IMR-90 (cell line): ENCODE measurements around the gene MUC6. TPM values are rescaled to one million over a fixed set of nuclear protein-coding genes. Genes with fewer than 3 reads are reported as not detected.

ENCODE experiments used
- ATAC-seq: fragments of 200-7000 bp; cut with Tn5 transposase; 2 replicates; pipeline ENCODE4 v1.9.1; 2020; ENCODE audit warnings: low read depth, mild to moderate bottlenecking, moderate library complexity
- BruUV-seq: library from RNA; stranded (reverse); fragments of 400-500 nt; replicated peaks from 2 replicates; lab custom pipeline; 2021; lab: Mats Ljungman, UMichigan
- CTCF ChIA-PET: fragments of 300-600 bp; formaldehyde crosslinking; extraction: SDS; loops from one replicate; lab custom pipeline; 2021; ENCODE audit warnings: antibody characterized with exemption; lab: Yijun Ruan, JAX
- POLR2A ChIA-PET: fragments of 300-600 bp; sonication (Branson Sonifier 250); formaldehyde crosslinking; loops from one replicate; lab custom pipeline; 2022; ENCODE audit warnings: antibody characterized with exemption; ENCODE audit not compliant: unreplicated experiment; lab: Charles Lee
- DNase-seq: peaks from one replicate; pipeline ENCODE4 v3.0.0; 2013
- H2AFZ ChIP-seq: replicated peaks from 2 replicates; pipeline ENCODE3; 2013; ENCODE audit warnings: low read length, mild to moderate bottlenecking; ENCODE audit not compliant: poor library complexity
- H2AK5ac ChIP-seq: 2 replicates; pipeline ENCODE4 v1.6.1; 2013; ENCODE audit warnings: low read depth, low read length, inconsistent platforms
- H2AK9ac ChIP-seq: replicated peaks from 2 replicates; pipeline ENCODE3; 2013; ENCODE audit warnings: mild to moderate bottlenecking, low read depth, low read length, moderate library complexity; ENCODE audit not compliant: poor library complexity
- H2BK120ac ChIP-seq: 2 replicates; pipeline ENCODE4 v1.6.1; 2013; ENCODE audit warnings: low read depth, low read length, inconsistent platforms
- H2BK15ac ChIP-seq: 3 replicates; pipeline ENCODE4 v1.6.1; 2013; ENCODE audit warnings: low read depth, low read length, inconsistent platforms
- H2BK20ac ChIP-seq: 2 replicates; pipeline ENCODE4 v1.6.1; 2013; ENCODE audit warnings: low read depth, mild to moderate bottlenecking, inconsistent platforms, low read length, moderate library complexity
- H2BK5ac ChIP-seq: 2 replicates; pipeline ENCODE4 v1.6.1; 2013; ENCODE audit warnings: mild to moderate bottlenecking, low read depth, low read length, inconsistent platforms; ENCODE audit not compliant: poor library complexity, severe bottlenecking
- H3K14ac ChIP-seq: replicated peaks from 2 replicates; pipeline ENCODE4 v1.6.1; 2013; ENCODE audit warnings: low read depth, low read length, inconsistent platforms
- H3K18ac ChIP-seq: 2 replicates; pipeline ENCODE4 v1.6.1; 2013; ENCODE audit warnings: low read depth, low read length, control low read depth
- H3K23ac ChIP-seq: 2 replicates; pipeline ENCODE4 v1.6.1; 2013; ENCODE audit warnings: low read depth, low read length, inconsistent platforms
- H3K27ac ChIP-seq: 2 replicates; pipeline ENCODE4 v1.5.1; 2013; ENCODE audit warnings: mild to moderate bottlenecking, control low read depth, low read length; ENCODE audit not compliant: insufficient read depth
- H3K27me3 ChIP-seq: 2 replicates; pipeline ENCODE4 v1.6.1; 2013; ENCODE audit warnings: low read length; ENCODE audit not compliant: control insufficient read depth, insufficient read depth
- H3K36me3 ChIP-seq: 2 replicates; pipeline ENCODE4 v1.6.1; 2013; ENCODE audit warnings: low read length, mixed read lengths; ENCODE audit not compliant: control insufficient read depth, insufficient read depth
- H3K4ac ChIP-seq: 2 replicates; pipeline ENCODE4 v1.6.1; 2013; ENCODE audit warnings: low read depth, low read length, inconsistent platforms
- H3K4me1 ChIP-seq: 2 replicates; pipeline ENCODE4 v1.6.1; 2013; ENCODE audit warnings: low read length, mixed read lengths; ENCODE audit not compliant: control insufficient read depth, insufficient read depth
- H3K4me2 ChIP-seq: 2 replicates; pipeline ENCODE4 v1.6.1; 2013; ENCODE audit warnings: low read depth, mild to moderate bottlenecking, control low read depth, low read length, moderate library complexity
- H3K4me3 ChIP-seq: 2 replicates; pipeline ENCODE4 v1.5.1; 2013; ENCODE audit warnings: low read depth, mild to moderate bottlenecking, control low read depth, low read length, moderate library complexity; ENCODE audit not compliant: insufficient read depth
- H3K56ac ChIP-seq: 2 replicates; pipeline ENCODE4 v1.6.1; 2013; ENCODE audit warnings: low read length, inconsistent platforms; ENCODE audit not compliant: insufficient read depth; ENCODE audit errors: extremely low read depth
- H3K79me1 ChIP-seq, 2 experiments: 2 replicates each; pipeline ENCODE4 v1.6.1; 2013; ENCODE audit warnings: low read length in 2 of 2, inconsistent platforms in 1 of 2, low read depth in 1 of 2
- H3K9ac ChIP-seq: 2 replicates; pipeline ENCODE4 v1.6.1; 2013; ENCODE audit warnings: low read depth, low read length, control low read depth
- H3K9me1 ChIP-seq: 2 replicates; pipeline ENCODE4 v1.6.1; 2013; ENCODE audit warnings: low read length, inconsistent platforms; ENCODE audit not compliant: insufficient read depth
- H3K9me3 ChIP-seq: 2 replicates; pipeline ENCODE4 v1.6.1; 2013; ENCODE audit warnings: low read length; ENCODE audit not compliant: control insufficient read depth, insufficient read depth
- H4K20me1 ChIP-seq: 2 replicates; pipeline ENCODE4 v1.6.1; 2013; ENCODE audit warnings: low read length, inconsistent platforms; ENCODE audit not compliant: insufficient read depth
- H4K5ac ChIP-seq: 2 replicates; pipeline ENCODE4 v1.6.1; 2013; ENCODE audit warnings: mild to moderate bottlenecking, low read depth, low read length, control low read depth
- H4K8ac ChIP-seq, 2 experiments: 2 replicates each; pipeline ENCODE4 v1.6.1; 2013; ENCODE audit warnings: low read depth in 2 of 2, low read length in 2 of 2, control low read depth in 1 of 2, inconsistent platforms in 1 of 2
- H4K91ac ChIP-seq: 2 replicates; pipeline ENCODE4 v1.6.1; 2013; ENCODE audit warnings: low read depth, low read length, inconsistent platforms; ENCODE audit not compliant: insufficient read depth
- BHLHE40 ChIP-seq: fragments of 150-350 bp; IDR thresholded peaks from 2 replicates; pipeline ENCODE4 v1.6.1; 2016; ENCODE audit warnings: mild to moderate bottlenecking, low read depth, low read length
- CEBPB ChIP-seq: IDR thresholded peaks from 2 replicates; pipeline ENCODE4 v1.6.1; 2012; ENCODE audit warnings: low read depth, low read length, improper control_type of control experiment
- CHD1 ChIP-seq: IDR thresholded peaks from 2 replicates; pipeline ENCODE4 v1.6.1; 2012; ENCODE audit warnings: low read depth, low read length, improper control_type of control experiment
- CTCF ChIP-seq: conservative IDR thresholded peaks from 2 replicates; pipeline ENCODE4 v1.5.1; 2012; ENCODE audit warnings: mild to moderate bottlenecking, low read depth, low read length, improper control_type of control experiment
- ELK1 ChIP-seq: fragments of 150-350 bp; IDR thresholded peaks from 2 replicates; pipeline ENCODE4 v1.6.1; 2016; ENCODE audit warnings: low read depth, mild to moderate bottlenecking, low read length, moderate library complexity, borderline replicate concordance
- FOS ChIP-seq: fragments of 150-350 bp; IDR thresholded peaks from 2 replicates; pipeline ENCODE4 v1.6.1; 2016; ENCODE audit warnings: low read depth, low read length
- MAFK ChIP-seq: IDR thresholded peaks from 2 replicates; pipeline ENCODE4 v1.6.1; 2012; ENCODE audit warnings: low read depth, low read length, improper control_type of control experiment
- MAZ ChIP-seq: IDR thresholded peaks from 2 replicates; pipeline ENCODE4 v1.6.1; 2012; ENCODE audit warnings: low read depth, mild to moderate bottlenecking, low read length, improper control_type of control experiment, moderate library complexity, borderline replicate concordance
- MXI1 ChIP-seq: IDR thresholded peaks from 2 replicates; pipeline ENCODE4 v1.6.1; 2012; ENCODE audit warnings: low read depth, mild to moderate bottlenecking, low read length, moderate library complexity, borderline replicate concordance
- NFE2L2 ChIP-seq: fragments of 150-350 bp; IDR thresholded peaks from 2 replicates; pipeline ENCODE4 v1.6.1; 2016; ENCODE audit warnings: low read depth, mild to moderate bottlenecking, low read length
- POLR2A ChIP-seq: IDR thresholded peaks from 2 replicates; pipeline ENCODE4 v1.6.1; 2012; ENCODE audit warnings: mild to moderate bottlenecking, low read depth, low read length
- RAD21 ChIP-seq: IDR thresholded peaks from 2 replicates; pipeline ENCODE4 v1.6.1; 2012; ENCODE audit warnings: low read length, improper control_type of control experiment
- RCOR1 ChIP-seq: IDR thresholded peaks from 2 replicates; pipeline ENCODE4 v1.6.1; 2012; ENCODE audit warnings: mild to moderate bottlenecking, low read length, improper control_type of control experiment; ENCODE audit not compliant: insufficient replicate concordance
- RFX5 ChIP-seq: IDR thresholded peaks from 2 replicates; pipeline ENCODE4 v1.8.0; 2012; ENCODE audit warnings: low read depth, mild to moderate bottlenecking, low read length, moderate library complexity
- SMC3 ChIP-seq: fragments of 150-350 bp; IDR thresholded peaks from 2 replicates; pipeline ENCODE4 v1.6.1; 2016; ENCODE audit warnings: low read depth, mild to moderate bottlenecking, antibody characterized with exemption, low read length, moderate library complexity
- USF2 ChIP-seq: fragments of 150-350 bp; IDR thresholded peaks from 2 replicates; pipeline ENCODE4 v1.6.1; 2017; ENCODE audit warnings: mild to moderate bottlenecking, antibody characterized with exemption, low read length, low read depth
- WGBS, 2 experiments: methylation state at CpG; one replicate each; pipeline versions ENCODE4 v1.1.5 to v1.1.7; 2013; ENCODE audit warnings: missing lambda C conversion rate in 2 of 2; ENCODE audit not compliant: insufficient read length in 1 of 2; ENCODE audit errors: extremely low coverage in 2 of 2; 5-methylcytosine and 5-hydroxymethylcytosine counted together
- dilution Hi-C: fragments of 300-500 bp; cut with HindIII; formaldehyde crosslinking; loops from one replicate; pipeline ENCODE4 v1.14.3; 2018; ENCODE audit warnings: low sequenced_read_pairs; ENCODE audit not compliant: unreplicated experiment
- in situ Hi-C: fragments of 300-500 bp; cut with MboI; formaldehyde crosslinking; loops from 3 replicates; pipeline ENCODE4 v1.14.3; 2019; ENCODE audit warnings: low sequenced_read_pairs, inconsistent platforms, mixed read lengths
- intact Hi-C: fragments of 100-400 bp; cut with micrococcal nuclease; formaldehyde crosslinking; loops from 2 replicates; pipeline ENCODE4 v1.10.0; 2022
- polyA plus RNA-seq, 3 experiments: library from polyadenylated mRNA; depleted of rRNA; stranded (reverse); fragments of >200 nt; gene quantifications; 2 replicates each; pipeline ENCODE4 v1.2.3, GENCODE V29; 2012; ENCODE audit warnings: low replicate concordance in 1 of 3
- total RNA-seq: library from RNA; depleted of rRNA; stranded (reverse); fragments of >200 nt; gene quantifications from 2 replicates; pipeline ENCODE4 v1.2.3, GENCODE V29; 2012

MUC6 gene
- total and polyA plus RNA-seq, 2 of the 4 experiments (the other 2 are of a cell fraction): not detected

GRCh38 chr11:1028291-1028540 lies 8.3 kb downstream of the MUC6 start:
- Histone ChIP-seq H3K4ac (no peak overlapping the region), H3K9me1 (no peaks in the 10 kb centered on the region), H3K23ac (no peak overlapping the region), H3K9ac (no peak overlapping the region), H3K27me3 (no peaks in the 10 kb centered on the region), H2AK9ac (no peak overlapping the region), H2BK15ac (no peak overlapping the region), H4K20me1 (peaks cover 6% of the 10 kb centered on the region; the same call in 1 of the 2 replicates), H3K9me3 (no peaks in the 10 kb centered on the region), H4K8ac (no peak overlapping the region), H3K4me1 (no peaks in the 10 kb centered on the region), H2BK20ac (no peak overlapping the region), H3K56ac (no peak overlapping the region), H3K36me3 (no peaks in the 10 kb centered on the region), H3K4me3 (no peak overlapping the region), H2BK120ac (no peak overlapping the region), H4K5ac (no peak overlapping the region), H3K14ac (no peak overlapping the region), H3K4me2 (no peak overlapping the region), H3K79me1 (no peaks in the 10 kb centered on the region), H2AFZ (no peak overlapping the region), H3K18ac (no peak overlapping the region), H2AK5ac (no peak overlapping the region), H3K27ac (no peak overlapping the region), H2BK5ac (no peak overlapping the region), H4K91ac (no peak overlapping the region)
- DNase-seq: no peak
- dilution Hi-C loops: no loop called here
- ChIA-PET CTCF (no interaction called here), POLR2A (no interaction called here)
- in situ Hi-C loops: no loop called here
- intact Hi-C loops: no loop called here
- 85% methylated on average over 6 of the region's 17 CpGs; no CpG with 5 or more reads in 1 of the 2 experiments for whole genome bisulfite sequencing, 2 experiments
- no peak for ATAC-seq
- BruUV-seq: no TSS peak
- TF ChIP-seq RAD21: no peak
- TF ChIP-seq USF2: no peak
- TF ChIP-seq BHLHE40: no peak
- no peak for TF ChIP-seq MAFK
- TF ChIP-seq MAZ: no peak
- TF ChIP-seq NFE2L2: no peak
- TF ChIP-seq SMC3: no peak
- TF ChIP-seq CTCF: no peak
- TF ChIP-seq ELK1: no peak
- TF ChIP-seq CEBPB: no peak
- no peak for TF ChIP-seq RFX5
- no peak for TF ChIP-seq MXI1
- no peak for TF ChIP-seq CHD1
- no peak for TF ChIP-seq FOS
- no peak for TF ChIP-seq POLR2A
- no peak for TF ChIP-seq RCOR1
